OCI-LY1 (cell line): Measurements from ENCODE around the gene DGKQ.

Experiments used
- H2AFZ ChIP-seq: fragments of 200-600 bp; sonication (generic), shearing (Covaris generic); 2 replicates; pipeline ENCODE4 v1.6.0; 2014; ENCODE audit warnings: antibody characterized with exemption, mild to moderate bottlenecking, low read length
- H3F3A ChIP-seq: fragments of 200-600 bp; sonication (generic), shearing (Covaris generic); 2 replicates; pipeline ENCODE4 v1.6.0; 2014; ENCODE audit warnings: mild to moderate bottlenecking, antibody characterized with exemption, low read length, moderate library complexity; ENCODE audit not compliant: insufficient read depth
- H3K27ac ChIP-seq: fragments of 200-600 bp; sonication (generic); 2 replicates; pipeline ENCODE4 v1.5.1; 2014; ENCODE audit warnings: low read length, mixed run types, mild to moderate bottlenecking, low read depth; ENCODE audit not compliant: poor library complexity, severe bottlenecking
- H3K27me3 ChIP-seq: fragments of 200-600 bp; sonication (generic); 2 replicates; pipeline ENCODE4 v1.6.0; 2014; ENCODE audit warnings: antibody characterized with exemption, mild to moderate bottlenecking, low read length, moderate library complexity; ENCODE audit not compliant: insufficient read depth
- H3K36me3 ChIP-seq: fragments of 200-600 bp; sonication (generic); 2 replicates; pipeline ENCODE4 v1.6.1; 2014; ENCODE audit warnings: mild to moderate bottlenecking, antibody characterized with exemption, low read length, moderate library complexity, mixed read lengths; ENCODE audit not compliant: insufficient read depth
- H3K4me1 ChIP-seq: fragments of 200-600 bp; sonication (generic); 2 replicates; pipeline ENCODE4 v1.5.1; 2014; ENCODE audit warnings: mild to moderate bottlenecking, low read length, moderate library complexity; ENCODE audit not compliant: insufficient read depth, severe bottlenecking
- H3K4me2 ChIP-seq: fragments of 200-600 bp; sonication (generic), shearing (Covaris generic); 2 replicates; pipeline ENCODE4 v1.6.1; 2014; ENCODE audit warnings: low read length
- H3K4me3 ChIP-seq: fragments of 200-600 bp; sonication (generic); 2 replicates; pipeline ENCODE4 v1.5.1; 2014; ENCODE audit warnings: low read length, low read depth, mild to moderate bottlenecking, mixed read lengths; ENCODE audit not compliant: poor library complexity, severe bottlenecking
- H3K79me2 ChIP-seq: fragments of 200-600 bp; shearing (Covaris generic); 2 replicates; pipeline ENCODE4 v1.6.1; 2016; ENCODE audit warnings: mixed run types, low read length, mixed read lengths; ENCODE audit not compliant: insufficient read depth
- H3K9ac ChIP-seq: fragments of 200-600 bp; sonication (generic), shearing (Covaris generic); 2 replicates; pipeline ENCODE4 v1.6.1; 2014; ENCODE audit warnings: mild to moderate bottlenecking, low read length, mixed read lengths
- H3K9me2 ChIP-seq: fragments of 200-600 bp; sonication (generic), shearing (Covaris generic); 2 replicates; pipeline ENCODE4 v1.6.1; 2014; ENCODE audit warnings: low read depth, mild to moderate bottlenecking, low read length, mixed read lengths
- H3K9me3 ChIP-seq: fragments of 200-600 bp; shearing (Covaris generic); 2 replicates; pipeline ENCODE4 v1.6.1; 2014; ENCODE audit warnings: low read length, mixed read lengths
- H4K20me1 ChIP-seq: fragments of 200-600 bp; sonication (generic), shearing (Covaris generic); 2 replicates; pipeline ENCODE4 v1.6.0; 2016; ENCODE audit warnings: mild to moderate bottlenecking, low read length; ENCODE audit not compliant: insufficient read depth
- CTCF ChIP-seq: fragments of 200-600 bp; sonication (generic), shearing (Covaris generic); IDR thresholded peaks from 2 replicates; pipeline ENCODE4 v1.5.1; 2017; ENCODE audit warnings: mild to moderate bottlenecking, antibody characterized with exemption, low read length, moderate library complexity, mixed read lengths
- EZH2 ChIP-seq: fragments of 200-600 bp; sonication (generic), shearing (Covaris generic); IDR thresholded peaks from 2 replicates; pipeline ENCODE4 v1.8.0; 2017; ENCODE audit warnings: borderline replicate concordance, mixed run types, mild to moderate bottlenecking, antibody characterized with exemption, low read length, moderate library complexity, mixed read lengths

DGKQ gene

DNA sequence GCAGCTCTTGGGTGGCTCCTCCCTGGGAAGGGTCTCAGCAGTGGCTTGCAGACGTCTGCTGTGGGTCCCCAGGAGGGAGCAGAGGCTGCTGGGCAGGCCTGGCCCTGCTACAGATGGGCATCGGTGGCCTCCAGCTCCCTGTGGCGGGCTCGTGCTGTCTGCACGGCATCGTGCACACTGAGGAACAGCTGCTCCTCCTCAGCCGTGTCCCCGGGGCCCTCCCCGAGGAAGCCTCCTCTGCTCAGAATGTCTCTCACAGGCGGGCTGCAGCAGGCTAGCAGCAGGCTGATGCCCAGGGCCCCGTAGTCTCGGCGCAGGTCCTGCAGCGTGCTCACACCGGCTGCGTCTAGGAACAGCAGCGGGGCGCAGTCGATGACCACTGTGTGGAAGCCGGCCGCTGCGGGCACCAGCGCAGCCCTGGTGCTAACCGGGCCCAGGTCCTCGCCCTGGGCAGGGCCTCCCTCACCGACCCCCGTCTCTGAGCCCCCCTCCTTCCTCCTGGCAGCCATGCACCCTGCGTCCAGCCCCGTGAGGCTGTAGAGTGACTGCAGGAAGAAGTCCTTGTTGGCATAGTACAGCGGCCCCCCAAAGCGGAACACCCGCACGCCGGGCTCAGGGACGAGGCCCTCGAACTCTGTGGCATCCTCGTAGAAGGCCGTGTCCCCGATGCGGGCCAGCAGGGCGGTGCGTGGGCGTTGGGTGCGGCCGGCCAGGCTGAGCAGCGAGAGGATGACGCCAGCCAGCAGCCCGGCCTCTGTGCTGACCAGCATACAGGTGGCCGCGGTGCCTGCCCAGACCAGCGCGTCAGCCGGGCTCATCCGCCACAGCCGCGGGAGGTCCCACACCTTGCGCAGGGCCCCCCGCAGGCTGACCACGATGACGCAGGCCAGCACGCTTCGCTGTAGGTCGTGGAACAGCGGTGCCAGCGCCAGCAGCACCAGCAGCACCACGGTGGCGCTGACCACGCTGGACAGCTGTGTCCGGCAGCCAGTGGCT lies 15.7 kb upstream of the DGKQ start:
- Histone ChIP-seq H3K9me2 (no peaks in the 10 kb centered on the region), H3F3A (no peaks in the 10 kb centered on the region), H3K4me2 (no peak overlapping the region), H4K20me1 (no peaks in the 10 kb centered on the region), H3K27me3 (no peaks in the 10 kb centered on the region), H3K4me1 (peaks cover 40% of the 10 kb centered on the region), H3K36me3 (no peaks in the 10 kb centered on the region), H3K79me2 (no peaks in the 10 kb centered on the region), H3K4me3 (no peak overlapping the region), H3K9me3 (no peaks in the 10 kb centered on the region), H2AFZ (no peak overlapping the region), H3K27ac (no peak overlapping the region), H3K9ac (no peak overlapping the region)
- no peak for TF ChIP-seq CTCF
- no peak for TF ChIP-seq EZH2

- H3K36me3 ChIP-seq = no peaks in the 10 kb centered on the region
- peak overlapping the region; percentile 62 for H3K4me3 ChIP-seq
- no peaks in the 10 kb centered on the region for H3K9me3 ChIP-seq
- H3K27me3 ChIP-seq = no peaks in the 10 kb centered on the region
- H2AFZ ChIP-seq = no peak overlapping the region
- H3K9me2 ChIP-seq = no peaks in the 10 kb centered on the region
- no peaks in the 10 kb centered on the region for H4K20me1 ChIP-seq
- no peaks in the 10 kb centered on the region for H3F3A ChIP-seq
- TF ChIP-seq EZH2 (no peak), CTCF (no peak)
- peak overlapping the region; percentile 78 for H3K4me2 ChIP-seq
- no peak overlapping the region for H3K27ac ChIP-seq
- no peaks in the 10 kb centered on the region for H3K79me2 ChIP-seq
- H3K9ac ChIP-seq = peak overlapping the region; percentile 56; the same call in 1 of the 2 replicates
- H3K4me1 ChIP-seq = peaks cover 29% of the 10 kb centered on the region
Observed at GRCh38 chr4:987624-988513, 14.5 kb upstream of the DGKQ start.

DNA sequence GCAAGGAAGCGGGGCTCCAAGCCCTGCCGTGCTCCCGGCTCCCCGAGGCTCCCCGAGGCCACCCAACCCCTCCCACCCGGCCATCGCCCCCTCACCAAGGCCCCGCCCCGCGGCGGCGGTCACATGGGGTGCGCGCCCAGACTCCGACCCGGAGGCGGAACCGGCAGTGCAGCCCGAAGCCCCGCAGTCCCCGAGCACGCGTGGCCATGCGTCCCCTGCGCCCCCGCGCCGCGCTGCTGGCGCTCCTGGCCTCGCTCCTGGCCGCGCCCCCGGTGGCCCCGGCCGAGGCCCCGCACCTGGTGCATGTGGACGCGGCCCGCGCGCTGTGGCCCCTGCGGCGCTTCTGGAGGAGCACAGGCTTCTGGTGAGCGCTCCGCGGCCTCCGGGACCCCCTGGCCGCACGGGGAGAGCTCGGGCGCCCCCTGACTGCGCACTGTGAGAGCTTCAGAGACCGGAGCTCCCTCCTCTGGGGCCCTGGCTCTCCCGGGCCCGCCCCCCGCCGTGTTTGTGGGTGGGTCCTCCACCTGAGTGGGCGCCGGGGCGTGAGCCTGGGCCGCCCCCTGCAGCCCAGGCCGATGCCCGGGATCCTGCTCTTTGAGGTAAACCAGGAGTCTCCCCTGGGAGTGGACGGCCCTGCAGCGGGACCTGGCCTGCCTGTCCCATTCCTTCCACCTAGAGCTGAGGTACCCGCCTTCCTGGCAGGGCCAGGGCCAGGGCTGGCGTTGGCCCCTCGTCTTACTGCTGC lies 13.7 kb upstream of the DGKQ start, which contains the start of gene IDUA:
IDUA (plus strand) TSS at position 166 of the 745 bp plus-strand sequence; CDS start at position 207, 41 bp downstream.
- Histone ChIP-seq H3K36me3 (no peaks in the 10 kb centered on the region), H4K20me1 (no peaks in the 10 kb centered on the region), H3K9me3 (no peaks in the 10 kb centered on the region), H3K27ac (no peak within 1 kb of the TSS), H3K4me1 (peaks cover 21% of the 10 kb centered on the region), H3K4me3 (peak within 1 kb of the TSS; percentile 62), H3K79me2 (no peaks in the 10 kb centered on the region), H3K9me2 (no peaks in the 10 kb centered on the region), H3K4me2 (peak within 1 kb of the TSS; percentile 78), H3F3A (no peaks in the 10 kb centered on the region), H2AFZ (no peak within 1 kb of the TSS), H3K27me3 (no peaks in the 10 kb centered on the region), H3K9ac (peak within 1 kb of the TSS; percentile 56)
- TF ChIP-seq EZH2 = no peak
- TF ChIP-seq CTCF = peak; percentile 35; the same call in 1 of the 2 replicates
